Stomach (tissue), 4 donors: ENCODE data around the gene FOXO1.

Experiments used
- EP300 ChIP-seq: sonication (generic); formaldehyde crosslinking; IDR thresholded peaks from one replicate; pipeline ENCODE4 v1.6.1; 2017; ENCODE audit warnings: antibody characterized with exemption
- POLR2A ChIP-seq, 4 donors: fragments of 450-650 bp; IDR thresholded peaks; one replicate each; pipeline ENCODE4 v1.6.1; 2016; ENCODE audit warnings: antibody characterized with exemption in 4 of 4, control low read depth in 2 of 4, mild to moderate bottlenecking in 1 of 4, moderate library complexity in 1 of 4
- POLR2AphosphoS5 ChIP-seq, 3 donors: sonication (generic); formaldehyde crosslinking; IDR thresholded peaks; one replicate each; pipeline ENCODE4 v1.6.1; 2016; ENCODE audit warnings: antibody characterized with exemption in 3 of 3
- TF ChIP-seq, protein P1 (sequence below), 7 experiments: fragments of 450-650 bp in 4 of 7; fragments of 200-600 bp in 3 of 7; sonication (generic) in 3 of 7; IDR thresholded peaks; one replicate each; pipeline ENCODE4 v1.5.1; 2016 to 2019; ENCODE audit warnings: antibody characterized with exemption in 7 of 7, control low read depth in 2 of 7, mild to moderate bottlenecking in 1 of 7

DNA sequence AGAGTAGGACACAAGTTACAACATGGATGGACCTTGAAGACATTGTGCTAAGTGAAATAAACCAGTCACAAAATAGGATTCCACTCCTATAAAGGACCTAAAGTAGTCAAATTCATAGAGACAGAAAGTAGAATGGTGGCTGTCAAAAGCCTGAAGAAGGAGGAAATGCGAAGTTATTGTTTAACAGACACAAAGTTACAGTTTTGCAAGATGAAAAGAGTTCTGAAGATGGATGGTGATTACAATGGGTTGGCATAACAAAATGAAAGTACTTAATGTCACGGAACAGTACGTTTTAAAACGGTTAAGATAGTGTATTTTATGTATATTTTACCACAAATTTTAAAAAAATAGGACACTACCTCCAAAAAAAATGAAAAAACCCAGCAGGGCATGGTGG is 34.8 kb downstream of the FOXO1 start:
- TF ChIP-seq, protein P1, sequence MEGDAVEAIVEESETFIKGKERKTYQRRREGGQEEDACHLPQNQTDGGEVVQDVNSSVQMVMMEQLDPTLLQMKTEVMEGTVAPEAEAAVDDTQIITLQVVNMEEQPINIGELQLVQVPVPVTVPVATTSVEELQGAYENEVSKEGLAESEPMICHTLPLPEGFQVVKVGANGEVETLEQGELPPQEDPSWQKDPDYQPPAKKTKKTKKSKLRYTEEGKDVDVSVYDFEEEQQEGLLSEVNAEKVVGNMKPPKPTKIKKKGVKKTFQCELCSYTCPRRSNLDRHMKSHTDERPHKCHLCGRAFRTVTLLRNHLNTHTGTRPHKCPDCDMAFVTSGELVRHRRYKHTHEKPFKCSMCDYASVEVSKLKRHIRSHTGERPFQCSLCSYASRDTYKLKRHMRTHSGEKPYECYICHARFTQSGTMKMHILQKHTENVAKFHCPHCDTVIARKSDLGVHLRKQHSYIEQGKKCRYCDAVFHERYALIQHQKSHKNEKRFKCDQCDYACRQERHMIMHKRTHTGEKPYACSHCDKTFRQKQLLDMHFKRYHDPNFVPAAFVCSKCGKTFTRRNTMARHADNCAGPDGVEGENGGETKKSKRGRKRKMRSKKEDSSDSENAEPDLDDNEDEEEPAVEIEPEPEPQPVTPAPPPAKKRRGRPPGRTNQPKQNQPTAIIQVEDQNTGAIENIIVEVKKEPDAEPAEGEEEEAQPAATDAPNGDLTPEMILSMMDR (IDR thresholded peaks at IDR 0.05): no peak
- TF ChIP-seq POLR2A (IDR thresholded peaks at IDR 0.05) (no peak), POLR2AphosphoS5 (IDR thresholded peaks at IDR 0.05) (no peak), EP300 (no peak)
